GM18499 (cell line): ENCODE measurements around the gene CDT1.
A peak's percentile ranks its signal among the peaks of the same experiment; 100 is the strongest.

Experiments
- ATAC-seq: cut with Tn5 transposase; IDR thresholded peaks from one replicate; pipeline ENCODE4 v1.9.1; 2021; ENCODE audit warnings: moderate number of reproducible peaks; ENCODE audit not compliant: insufficient read depth, unreplicated experiment

Gene CDT1

DNA sequence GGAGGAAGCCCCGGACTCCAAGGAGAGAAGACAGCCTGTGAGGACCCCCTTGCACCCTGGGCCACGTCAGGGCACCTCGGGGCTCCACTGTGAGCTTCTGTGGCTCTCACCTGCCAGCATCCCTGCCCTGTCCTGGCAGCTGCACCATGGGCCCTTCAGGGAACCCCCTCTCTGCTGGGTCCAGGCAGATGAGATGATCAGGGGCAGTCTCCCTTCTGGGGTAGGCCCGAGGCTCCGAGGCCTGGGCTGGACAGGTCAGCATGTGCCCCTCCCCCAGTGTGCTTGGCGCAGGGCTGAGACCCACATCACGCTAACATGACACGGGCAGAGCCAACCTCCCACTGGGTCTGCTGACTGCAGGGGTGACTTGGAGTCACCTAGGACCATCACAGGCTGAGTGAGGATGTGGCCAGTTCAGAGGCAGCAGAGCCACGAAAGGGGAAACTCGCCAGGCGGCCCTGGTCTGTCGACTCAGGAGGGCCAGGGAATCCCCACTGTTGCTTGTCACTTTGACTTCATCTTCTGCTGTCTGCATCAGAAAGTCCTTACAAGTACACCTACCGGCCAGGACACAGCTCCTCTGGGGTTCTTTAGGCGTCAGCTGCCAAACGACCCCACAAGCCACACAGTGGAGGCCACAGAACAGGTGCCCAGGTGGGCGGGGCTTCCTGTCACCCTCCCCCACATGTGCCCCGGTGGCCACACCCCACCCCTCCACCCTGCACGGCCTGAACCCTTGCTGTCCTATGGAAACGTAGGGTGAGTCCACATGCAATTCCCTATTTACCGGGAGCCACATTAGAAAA is 50.9 kb downstream of the CDT1 start:
- no peak for ATAC-seq

DNA sequence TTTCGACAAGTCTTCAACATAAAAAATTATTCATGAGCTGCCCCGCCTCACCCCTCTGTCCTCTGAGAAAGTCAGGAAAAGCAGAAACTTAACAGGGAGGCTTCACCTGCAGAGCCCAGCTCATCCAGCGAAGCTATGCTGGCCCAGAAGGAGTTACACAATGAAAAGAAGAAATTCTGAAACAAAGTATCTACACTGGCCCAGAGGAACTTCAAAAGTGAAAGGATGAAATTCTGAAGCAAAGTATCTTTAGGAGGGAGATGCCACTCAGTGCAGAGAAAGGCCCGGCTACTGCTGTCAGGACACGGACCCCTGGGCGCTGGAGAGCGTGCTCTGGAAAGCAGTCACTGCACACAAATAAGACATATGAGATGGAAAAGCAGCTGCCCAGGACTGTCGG is 51.6 kb downstream of the CDT1 start:
- no peak for ATAC-seq

DNA sequence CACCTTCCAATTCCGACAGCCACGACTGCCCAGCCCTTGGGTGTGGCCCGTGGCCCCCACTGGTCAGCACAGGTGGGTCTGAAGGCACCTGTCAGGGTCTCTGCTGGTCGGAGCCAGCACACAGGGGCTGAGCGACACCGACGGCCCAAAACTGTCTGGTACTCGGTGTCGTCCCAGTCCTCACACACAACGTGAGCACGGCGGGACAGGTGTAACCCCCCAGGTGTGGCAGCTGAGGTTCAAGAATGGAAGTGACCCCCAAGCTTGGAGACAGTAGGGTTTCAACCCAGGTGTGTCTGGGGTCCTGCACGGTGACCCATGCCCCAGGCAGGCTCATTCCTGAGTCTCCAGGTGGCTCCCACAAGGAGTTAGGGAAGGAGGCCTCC is 52.1 kb downstream of the CDT1 start:
- no peak for ATAC-seq

DNA sequence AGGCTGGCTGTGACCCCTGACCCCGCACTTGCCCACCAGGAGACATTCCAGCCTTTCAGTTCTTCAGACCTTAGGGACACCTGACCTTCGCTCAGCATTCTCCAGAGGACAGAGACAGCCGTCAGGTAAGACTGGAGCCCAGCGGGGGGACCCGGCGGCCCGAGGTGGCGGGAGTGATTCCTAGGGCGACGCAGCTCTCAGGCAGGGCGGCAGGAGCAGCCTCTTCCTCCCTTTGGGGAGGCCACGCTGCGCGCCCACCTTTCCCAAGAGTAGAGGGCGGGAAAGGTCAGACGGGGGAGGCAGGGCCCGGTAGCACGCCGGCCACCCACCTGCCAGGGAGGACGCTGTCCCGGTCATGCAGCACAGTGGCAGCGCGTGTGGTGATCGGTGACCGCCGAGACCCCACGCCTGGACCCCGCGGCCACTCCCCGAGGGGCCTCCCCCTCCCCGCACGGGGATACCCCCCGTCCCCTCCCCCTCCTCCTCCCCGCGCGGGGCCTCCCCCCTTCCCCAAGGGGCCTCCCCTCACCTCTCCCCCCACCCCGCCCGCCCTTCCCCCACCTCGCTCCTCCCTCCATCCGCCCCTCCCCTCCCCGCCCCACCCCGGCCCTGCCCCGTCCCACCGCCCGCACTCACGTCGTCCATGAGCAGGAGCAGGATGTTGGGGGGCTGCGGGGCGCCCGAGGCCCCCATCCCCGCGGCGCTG is 52.7 kb downstream of the CDT1 start:
- no peak for ATAC-seq

DNA sequence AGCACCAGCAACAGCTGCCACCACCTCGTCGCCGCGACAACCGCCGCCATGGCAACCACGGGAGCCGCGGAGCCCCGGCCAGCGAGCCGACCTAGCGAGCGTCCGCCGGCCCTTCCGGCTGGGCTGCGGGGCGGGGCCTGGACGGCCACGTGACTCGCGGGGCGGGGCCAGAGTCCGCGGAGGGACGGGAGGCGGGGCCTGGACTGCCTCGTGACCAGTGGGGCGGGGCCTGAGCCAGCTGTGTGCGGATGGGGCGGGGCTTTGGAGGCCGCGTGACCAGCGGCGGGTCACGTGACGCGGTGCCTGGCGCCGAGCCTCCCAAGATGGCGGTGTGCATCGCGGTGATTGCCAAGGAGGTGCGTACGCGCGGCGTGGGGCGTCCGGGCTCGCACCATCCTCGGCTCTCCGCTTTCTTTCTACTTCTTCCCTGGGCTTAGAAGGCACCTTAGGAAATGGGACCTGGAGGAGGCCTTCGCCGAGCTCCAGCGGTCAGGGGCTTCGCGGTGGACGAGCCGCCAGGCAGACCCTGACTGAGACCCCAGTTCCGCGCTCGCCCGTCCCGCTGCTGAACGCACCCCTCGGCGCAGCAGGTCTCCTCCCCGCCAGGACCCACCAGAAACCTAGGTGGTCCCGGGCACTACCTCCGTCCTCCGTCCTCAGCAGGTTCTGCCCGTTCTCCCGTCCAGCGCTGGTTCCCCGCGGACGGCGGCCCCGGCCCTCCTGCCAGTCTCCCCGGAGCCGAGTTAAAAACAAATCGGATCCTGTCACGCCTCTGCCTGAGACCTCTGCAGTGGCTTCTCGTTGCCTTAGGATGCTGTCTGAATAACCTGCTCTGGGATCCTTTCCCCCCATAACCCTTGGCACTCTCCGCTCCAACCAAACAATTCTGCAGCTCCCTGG is 53.5 kb downstream of the CDT1 start, which contains the start of the genes GALNS and TRAPPC2L:
Gene GALNS, minus strand, starts transcription at position 120 of the 900 bp plus-strand sequence. Its CDS starts 70 bp downstream, at position 50.
Gene TRAPPC2L, plus strand, starts transcription at position 300 of the 900 bp plus-strand sequence. Its CDS starts 24 bp downstream, at position 324.
- peak; percentile 60 for ATAC-seq

DNA sequence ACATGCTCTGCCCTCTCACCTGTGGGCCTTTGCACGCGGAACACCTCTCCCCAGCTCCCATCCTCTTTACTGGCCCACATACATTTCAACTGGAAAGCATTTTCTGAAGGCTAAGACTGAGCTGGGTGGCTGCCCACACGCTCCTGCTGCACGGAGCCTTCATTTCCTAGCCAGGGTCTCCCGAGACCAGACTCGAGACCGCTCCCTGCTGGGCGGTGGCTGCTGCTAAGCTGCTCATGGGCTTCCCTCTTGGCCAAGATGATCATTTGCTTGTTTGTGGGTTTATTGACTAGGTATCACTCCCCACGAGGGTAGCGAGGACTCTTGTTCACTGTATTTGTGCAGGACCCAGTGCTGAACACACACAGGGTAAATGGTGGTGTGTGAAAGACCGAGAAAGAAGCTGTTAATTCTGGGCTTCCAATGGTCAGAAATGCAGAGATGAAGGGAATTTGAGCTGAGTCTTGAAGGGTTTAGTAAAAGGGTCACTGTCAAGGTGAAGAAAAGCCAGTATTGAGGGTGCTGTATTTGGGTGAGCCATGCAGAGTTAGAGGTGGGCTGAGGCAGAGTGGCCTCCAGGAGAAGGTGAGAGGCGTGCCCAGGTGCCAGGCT is 54.2 kb downstream of the CDT1 start:
- ATAC-seq = peak; percentile 27
